Measurements from ENCODE around the gene HOXD13. TPM values are rescaled to one million over a fixed set of nuclear protein-coding genes. Genes with fewer than 3 reads are reported as not detected.
A peak's percentile ranks its signal among the peaks of the same experiment; 100 is the strongest.

HOXD13 gene
- total RNA-seq, 2 experiments from 2014 or later = not detected

DNA sequence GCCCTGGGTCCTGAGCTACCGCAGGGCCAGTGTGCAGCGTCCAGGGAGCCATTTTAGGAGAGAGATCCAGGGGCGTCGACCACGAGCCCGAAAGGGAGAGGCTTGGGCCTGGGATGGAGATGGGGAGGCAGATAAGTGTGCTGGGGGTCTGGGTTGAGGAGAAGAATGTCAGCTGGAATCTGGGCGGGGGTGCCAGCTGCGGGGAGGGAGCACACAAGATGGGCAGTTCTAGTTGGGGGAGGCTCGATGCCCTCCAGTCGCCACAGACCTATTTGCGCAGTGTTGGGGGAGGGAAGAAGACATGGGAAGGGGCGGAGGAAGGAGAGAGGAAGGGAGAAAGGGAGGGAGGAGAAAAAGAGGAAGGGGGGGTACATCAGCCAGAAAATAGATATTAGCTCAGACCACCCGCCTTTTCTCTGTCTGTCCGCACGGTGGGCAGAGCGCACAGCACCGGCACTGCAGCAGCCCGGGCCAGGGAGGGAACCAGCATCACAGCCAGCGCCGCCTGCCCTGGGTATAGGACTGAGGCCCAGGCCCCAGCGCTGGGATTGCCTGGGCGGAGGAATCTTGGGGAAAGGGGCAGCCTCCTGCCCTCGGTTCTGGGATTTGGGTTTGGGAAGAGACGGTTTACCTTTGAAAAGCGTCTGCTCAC is 12.7 kb downstream of the HOXD13 start:
- Mint-ChIP-seq H3K4me3 (no peak overlapping the region), H3K9me3 (peaks cover 1% of the 10 kb centered on the region), H3K4me1 (ENCODE audit: low read depth) (peaks cover 36% of the 10 kb centered on the region), H3K36me3 (ENCODE audit: low read depth) (peaks cover 3% of the 10 kb centered on the region), H3K27ac (no peak overlapping the region), H3K27me3 (ENCODE audit: low read depth) (peaks cover 79% of the 10 kb centered on the region)
- CTCF ChIA-PET = interaction anchor here (0.7 to 1.4 kb wide), 2 partner anchors 22 to 36 kb away, joined by 3 to 4 read pairs; no protein-coding TSS in a partner anchor
- no peak for DNase-seq
- intact Hi-C loops (cut with micrococcal nuclease) = no loop called here

DNA sequence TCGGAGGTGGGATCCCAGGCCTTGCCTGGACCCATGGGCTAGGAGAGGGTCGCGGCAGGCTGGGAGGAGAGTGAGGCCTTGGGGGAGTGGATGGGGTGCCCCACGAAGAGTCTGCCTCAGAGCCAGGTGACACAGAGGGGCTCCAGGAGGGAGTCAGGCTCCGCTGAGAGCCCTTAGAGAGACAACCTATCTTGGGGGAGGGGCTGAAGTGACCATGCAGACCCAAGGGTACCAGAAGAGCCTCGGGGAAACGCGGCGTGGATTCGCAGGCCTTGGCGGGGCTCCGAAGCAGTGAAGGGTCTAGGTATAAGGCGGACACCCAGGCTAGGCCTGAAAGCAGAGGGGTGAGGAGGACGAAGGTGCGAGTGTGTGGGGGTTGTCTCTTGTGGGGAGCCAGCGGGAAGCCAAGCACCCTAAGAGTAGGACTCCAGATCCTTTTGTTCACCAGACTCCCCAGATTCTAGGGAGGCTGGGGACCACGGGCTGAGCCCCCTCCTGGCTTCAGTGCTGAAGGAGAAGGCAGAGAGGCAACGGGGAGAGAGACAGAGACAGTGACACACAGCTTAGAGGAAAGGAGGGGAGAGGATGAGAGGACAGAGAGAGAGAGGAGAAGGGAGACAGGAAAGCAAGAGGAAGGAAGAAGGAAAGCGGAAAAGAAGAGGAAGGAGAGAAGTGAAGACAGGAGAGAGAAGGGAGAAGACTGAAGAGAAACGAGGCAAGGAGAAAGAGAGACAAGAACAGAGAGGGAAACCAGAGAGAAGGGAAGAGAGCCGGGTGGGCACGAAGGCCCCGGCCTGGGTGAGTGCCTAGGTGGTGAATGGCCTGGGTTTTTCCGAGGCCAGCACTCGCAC is 13.4 kb downstream of the HOXD13 start:
- peaks cover 1% of the 10 kb centered on the region for H3K9me3 Mint-ChIP-seq
- H3K36me3 Mint-ChIP-seq (ENCODE audit: low read depth) = peaks cover 3% of the 10 kb centered on the region
- peaks cover 80% of the 10 kb centered on the region for H3K27me3 Mint-ChIP-seq (ENCODE audit: low read depth)
- CTCF ChIA-PET = interaction anchor here (1.6 kb wide), 1 partner anchor 8 kb away, joined by 4 read pairs; no protein-coding TSS in a partner anchor
- H3K4me1 Mint-ChIP-seq (ENCODE audit: low read depth) = peaks cover 36% of the 10 kb centered on the region
- intact Hi-C loops (cut with micrococcal nuclease) = loop anchor here (2.0 kb wide), 1 partner anchor 15 kb away; no protein-coding TSS in a partner anchor
- peak overlapping the region; percentile 30 for H3K4me3 Mint-ChIP-seq
- no peak for DNase-seq
- H3K27ac Mint-ChIP-seq = no peak overlapping the region

DNA sequence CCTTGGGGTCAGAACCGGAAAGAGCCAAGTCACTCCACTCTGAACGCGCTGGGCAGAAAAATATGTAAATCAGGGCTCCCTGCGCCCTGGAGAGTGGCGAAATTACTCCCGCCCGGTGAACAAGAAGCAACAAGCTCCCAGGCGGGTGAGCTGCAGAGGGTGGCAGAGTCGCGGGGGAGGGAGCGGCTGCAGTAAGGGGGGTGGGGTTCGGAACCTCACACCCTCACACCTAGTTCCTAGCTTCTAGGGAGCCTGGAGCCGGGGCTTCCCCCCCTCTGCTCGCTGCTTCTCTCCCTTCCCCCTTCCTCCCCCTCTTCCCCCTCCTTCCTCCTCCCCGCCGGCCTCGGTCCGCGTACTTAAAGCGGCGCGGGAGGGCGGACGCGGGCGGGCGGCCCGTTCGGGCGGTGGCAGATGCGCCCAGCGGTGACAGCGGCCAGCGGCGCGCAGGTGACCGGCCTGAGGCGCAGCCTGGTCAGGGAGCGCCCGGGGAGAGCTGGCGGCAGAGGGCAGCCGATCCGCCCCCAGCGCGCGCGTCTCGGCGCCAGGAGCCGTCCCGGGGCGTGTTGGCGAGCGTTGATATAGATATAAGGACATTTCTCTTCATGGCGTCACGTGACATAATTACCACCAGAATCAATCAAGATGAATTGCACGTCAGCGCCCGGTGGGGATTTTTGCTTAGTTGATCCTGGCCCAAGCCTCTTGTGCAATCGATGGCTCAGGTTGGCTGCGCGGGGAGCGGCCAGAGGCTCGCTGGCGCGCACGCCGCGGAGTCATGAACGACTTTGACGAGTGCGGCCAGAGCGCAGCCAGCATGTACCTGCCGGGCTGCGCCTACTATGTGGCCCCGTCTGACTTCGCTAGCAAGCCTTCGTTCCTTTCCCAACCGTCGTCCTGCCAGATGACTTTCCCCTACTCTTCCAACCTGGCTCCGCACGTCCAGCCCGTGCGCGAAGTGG is 14.3 kb downstream of the HOXD13 start, which contains the start of gene HOXD11:
Gene HOXD11, plus strand, starts transcription at position 700 of the 959 bp plus-strand sequence. Its CDS starts 76 bp downstream, at position 776.
- Mint-ChIP-seq H3K27me3 (ENCODE audit: low read depth) (peaks cover 81% of the 10 kb centered on the region), H3K4me3 (peak within 1 kb of the TSS; percentile 42), H3K9me3 (peaks cover 1% of the 10 kb centered on the region), H3K27ac (no peak within 1 kb of the TSS), H3K36me3 (ENCODE audit: low read depth) (peaks cover 3% of the 10 kb centered on the region), H3K4me1 (ENCODE audit: low read depth) (peaks cover 36% of the 10 kb centered on the region)
- intact Hi-C loops (cut with micrococcal nuclease) = loop anchor here (2.0 kb wide), 1 partner anchor 14 kb away; no protein-coding TSS in a partner anchor
- CTCF ChIA-PET = interaction anchor here (1.6 kb wide), 1 partner anchor 9 kb away, joined by 4 read pairs; no protein-coding TSS in a partner anchor
- peak; percentile 30 for DNase-seq

DNA sequence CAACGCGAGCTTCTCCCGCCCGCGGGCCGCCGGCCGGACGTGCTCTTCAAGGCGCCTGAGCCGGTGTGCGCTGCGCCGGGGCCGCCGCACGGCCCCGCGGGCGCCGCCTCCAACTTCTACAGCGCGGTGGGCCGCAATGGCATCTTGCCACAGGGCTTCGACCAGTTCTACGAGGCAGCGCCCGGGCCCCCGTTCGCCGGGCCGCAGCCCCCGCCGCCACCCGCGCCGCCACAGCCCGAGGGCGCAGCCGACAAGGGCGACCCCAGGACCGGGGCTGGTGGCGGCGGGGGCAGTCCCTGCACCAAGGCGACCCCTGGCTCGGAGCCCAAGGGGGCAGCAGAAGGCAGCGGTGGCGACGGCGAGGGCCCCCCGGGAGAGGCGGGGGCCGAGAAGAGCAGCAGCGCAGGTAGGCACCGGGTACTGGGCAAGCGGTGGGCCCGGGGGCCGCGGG is 15.2 kb downstream of the HOXD13 start:
- peaks cover 82% of the 10 kb centered on the region for H3K27me3 Mint-ChIP-seq (ENCODE audit: low read depth)
- DNase-seq = no peak
- H3K4me3 Mint-ChIP-seq = no peak overlapping the region
- H3K36me3 Mint-ChIP-seq (ENCODE audit: low read depth) = peaks cover 3% of the 10 kb centered on the region
- CTCF ChIA-PET = interaction anchor here (1.6 kb wide), 1 partner anchor 10 kb away, joined by 4 read pairs; no protein-coding TSS in a partner anchor
- intact Hi-C loops (cut with micrococcal nuclease) = loop anchor here (2.0 kb wide), 1 partner anchor 13 kb away; no protein-coding TSS in a partner anchor
- H3K9me3 Mint-ChIP-seq = peaks cover 1% of the 10 kb centered on the region
- no peak overlapping the region for H3K27ac Mint-ChIP-seq
- H3K4me1 Mint-ChIP-seq (ENCODE audit: low read depth) = peaks cover 36% of the 10 kb centered on the region

DNA sequence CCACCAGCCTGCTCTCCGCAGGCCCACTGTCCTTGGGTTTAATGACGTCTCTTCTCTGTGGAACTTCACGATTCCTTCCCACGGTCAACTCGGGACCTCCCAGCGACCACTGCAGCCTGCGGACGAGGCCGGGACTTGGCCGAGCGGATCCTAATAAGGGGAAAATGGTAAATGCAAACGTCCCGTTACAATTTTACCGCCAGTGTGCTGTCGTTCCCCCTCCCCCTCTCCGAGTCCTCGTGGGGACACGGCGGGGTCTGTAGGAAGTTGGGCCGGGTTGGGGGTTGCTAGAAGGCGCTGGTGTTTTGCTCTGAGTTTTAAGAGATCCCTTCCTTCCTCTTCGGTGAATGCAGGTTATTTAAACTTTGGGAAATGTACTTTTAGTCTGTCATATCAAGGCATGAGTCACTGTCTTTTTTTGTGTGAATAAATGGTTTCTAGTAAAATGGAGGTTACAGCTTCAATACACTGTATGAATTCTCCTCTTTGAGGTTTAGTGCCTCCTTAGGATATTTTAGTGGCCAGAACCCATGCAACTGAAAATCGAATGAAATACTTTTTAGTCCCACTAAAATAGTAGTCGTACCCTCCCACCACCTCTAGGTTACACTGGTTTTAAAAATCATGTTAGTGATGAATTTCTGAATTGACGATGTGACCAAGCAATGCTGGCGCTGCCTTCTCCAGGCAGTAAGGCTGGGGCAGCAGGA is 16.8 kb downstream of the HOXD13 start:
- H3K9me3 Mint-ChIP-seq = peaks cover 1% of the 10 kb centered on the region
- intact Hi-C loops (cut with micrococcal nuclease) = no loop called here
- no peak for DNase-seq
- peak overlapping the region; percentile 46 for H3K27ac Mint-ChIP-seq
- H3K36me3 Mint-ChIP-seq (ENCODE audit: low read depth) = peaks cover 5% of the 10 kb centered on the region
- H3K27me3 Mint-ChIP-seq (ENCODE audit: low read depth) = peaks cover 85% of the 10 kb centered on the region
- no peak overlapping the region for H3K4me3 Mint-ChIP-seq
- CTCF ChIA-PET = interaction anchor here (1.3 to 2.4 kb wide), 4 partner anchors 12 to 346 kb away, joined by 3 to 9 read pairs (median 6); no protein-coding TSS in a partner anchor
- H3K4me1 Mint-ChIP-seq (ENCODE audit: low read depth) = peaks cover 29% of the 10 kb centered on the region

DNA sequence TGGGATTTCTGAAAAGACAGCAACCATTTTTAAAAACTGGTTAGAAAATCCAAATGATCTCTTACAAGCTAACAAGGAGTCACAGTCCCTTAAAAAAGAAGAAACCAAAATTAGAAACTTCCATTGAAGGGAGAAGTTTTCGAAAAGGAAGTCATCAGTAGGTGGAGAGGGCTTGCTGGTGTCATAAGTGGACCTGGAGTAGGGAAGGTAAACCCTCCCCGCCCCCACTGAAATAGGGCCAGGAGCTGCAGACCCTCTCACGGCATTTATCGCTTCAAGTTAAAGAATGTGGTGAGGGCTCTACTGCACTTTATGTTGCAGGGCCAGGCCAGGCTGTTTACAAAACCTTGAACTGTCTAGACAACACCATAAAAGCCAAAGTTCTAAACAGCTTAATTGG is 17.4 kb downstream of the HOXD13 start:
- H3K27me3 Mint-ChIP-seq (ENCODE audit: low read depth) = peaks cover 85% of the 10 kb centered on the region
- CTCF ChIA-PET = interaction anchor here (0.7 to 2.4 kb wide), 7 partner anchors 13 to 746 kb away, joined by 3 to 9 read pairs (median 5); no protein-coding TSS in a partner anchor
- peaks cover 24% of the 10 kb centered on the region for H3K4me1 Mint-ChIP-seq (ENCODE audit: low read depth)
- intact Hi-C loops (cut with micrococcal nuclease) = loop anchor here (2.0 to 5.0 kb wide), 3 partner anchors 15 to 33 kb away; partner anchors contain the start of gene HOXD8
- H3K9me3 Mint-ChIP-seq = peaks cover 1% of the 10 kb centered on the region
- H3K4me3 Mint-ChIP-seq = no peak overlapping the region
- H3K27ac Mint-ChIP-seq = no peak overlapping the region
- DNase-seq = no peak
- peaks cover 6% of the 10 kb centered on the region for H3K36me3 Mint-ChIP-seq (ENCODE audit: low read depth)

DNA sequence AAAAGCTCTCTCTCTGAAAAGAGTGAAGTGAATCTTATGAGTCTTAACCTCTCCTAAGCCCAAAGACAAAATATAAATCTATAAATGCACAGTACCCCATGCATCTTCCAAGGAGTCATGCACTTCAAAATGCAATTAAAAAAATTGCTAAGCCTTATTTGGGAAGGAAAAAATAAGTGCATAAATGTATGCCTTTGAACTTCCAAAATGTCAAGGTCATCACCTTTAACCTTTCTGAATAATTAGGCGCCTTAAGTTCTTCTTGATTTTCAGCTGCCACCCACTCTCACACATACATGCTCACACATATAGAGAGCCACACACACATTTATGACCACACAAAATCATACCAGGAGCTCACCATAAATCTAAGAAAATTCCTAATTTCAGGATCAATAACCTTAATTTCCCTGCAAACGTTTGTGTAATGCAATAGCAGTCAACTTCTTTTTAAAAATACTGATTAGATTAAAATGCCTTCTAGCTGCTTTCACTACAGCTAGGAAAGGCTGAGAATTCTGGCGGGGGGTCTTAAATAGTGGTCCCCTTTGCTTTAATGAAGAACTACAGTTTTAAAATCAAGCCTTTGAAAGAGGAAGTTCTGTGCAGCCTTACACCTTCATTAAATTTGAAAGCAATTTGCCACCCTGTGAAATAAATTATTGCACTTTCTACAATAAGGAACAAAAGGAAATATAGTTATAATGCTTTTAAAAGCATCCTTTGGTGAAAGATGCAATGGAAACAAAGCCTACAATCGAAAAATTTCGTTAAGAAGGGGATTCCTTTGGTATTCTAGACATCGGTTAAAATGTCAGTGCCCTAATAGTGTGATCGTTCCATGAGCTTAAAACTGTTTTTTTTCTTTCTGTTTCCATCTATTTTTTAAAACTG is 18.1 kb downstream of the HOXD13 start:
- CTCF ChIA-PET = interaction anchor here (0.7 to 2.4 kb wide), 10 partner anchors 13 to 747 kb away, joined by 3 to 9 read pairs (median 4); no protein-coding TSS in a partner anchor
- peaks cover 82% of the 10 kb centered on the region for H3K27me3 Mint-ChIP-seq (ENCODE audit: low read depth)
- peaks cover 1% of the 10 kb centered on the region for H3K9me3 Mint-ChIP-seq
- peaks cover 6% of the 10 kb centered on the region for H3K36me3 Mint-ChIP-seq (ENCODE audit: low read depth)
- H3K4me1 Mint-ChIP-seq (ENCODE audit: low read depth) = peaks cover 21% of the 10 kb centered on the region
- intact Hi-C loops (cut with micrococcal nuclease) = loop anchor here (2.0 to 5.0 kb wide), 3 partner anchors 16 to 33 kb away; partner anchors contain the start of gene HOXD8
- H3K4me3 Mint-ChIP-seq = no peak overlapping the region
- DNase-seq = no peak
- no peak overlapping the region for H3K27ac Mint-ChIP-seq

DNA sequence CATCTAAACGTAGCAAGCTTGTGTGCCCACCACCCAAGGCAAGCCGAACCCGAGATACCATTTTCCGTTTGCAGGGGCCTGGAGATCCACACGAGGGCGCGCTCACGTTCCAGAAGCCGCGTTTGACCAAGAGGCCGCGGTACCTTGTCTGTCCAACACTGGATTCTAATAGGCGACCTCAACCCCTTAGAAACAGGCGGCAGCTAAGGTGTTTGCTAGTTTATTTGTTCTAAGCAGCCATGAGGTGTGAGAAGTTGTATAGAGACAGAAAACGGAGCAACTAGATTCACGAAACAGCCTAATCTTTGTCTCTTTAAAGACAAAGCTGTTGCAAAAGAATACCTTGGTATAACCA is 18.8 kb downstream of the HOXD13 start:
- H3K4me3 Mint-ChIP-seq = no peak overlapping the region
- no peak for DNase-seq
- H3K9me3 Mint-ChIP-seq = peaks cover 1% of the 10 kb centered on the region
- CTCF ChIA-PET = interaction anchor here (0.8 to 2.4 kb wide), 6 partner anchors 14 to 344 kb away, joined by 3 to 9 read pairs (median 6); no protein-coding TSS in a partner anchor
- H3K27me3 Mint-ChIP-seq (ENCODE audit: low read depth) = peaks cover 80% of the 10 kb centered on the region
- intact Hi-C loops (cut with micrococcal nuclease) = loop anchor here (2.0 to 5.0 kb wide), 3 partner anchors 16 to 34 kb away; partner anchors contain the start of gene HOXD8
- H3K4me1 Mint-ChIP-seq (ENCODE audit: low read depth) = peaks cover 15% of the 10 kb centered on the region
- no peak overlapping the region for H3K27ac Mint-ChIP-seq
- H3K36me3 Mint-ChIP-seq (ENCODE audit: low read depth) = peaks cover 6% of the 10 kb centered on the region

DNA sequence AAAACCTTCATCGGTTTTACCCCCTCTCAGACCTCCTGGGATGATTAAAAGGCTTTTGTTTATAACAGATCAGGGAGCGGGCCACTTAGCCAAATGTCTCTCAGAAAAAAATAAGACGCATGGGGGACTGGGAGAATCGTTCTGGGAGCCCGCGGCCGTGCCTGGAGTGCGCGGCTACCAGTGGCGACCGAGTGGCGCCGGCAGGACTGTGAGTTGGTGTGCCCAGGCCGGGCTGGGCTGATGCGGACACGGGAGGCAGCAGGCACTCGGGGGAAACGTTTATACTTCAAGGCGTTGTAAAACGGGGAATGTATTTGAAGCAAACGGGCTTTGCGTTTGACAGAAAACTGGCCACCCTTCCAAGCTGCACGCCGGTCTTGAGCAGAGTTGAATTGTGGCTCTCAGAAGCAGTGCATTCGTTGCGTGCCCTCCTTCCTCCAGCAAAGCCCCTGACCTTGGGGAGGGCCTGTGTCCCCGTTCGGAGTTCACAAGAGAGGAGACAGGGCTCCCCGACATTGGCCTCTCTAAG is 19.4 kb downstream of the HOXD13 start:
- Mint-ChIP-seq H3K4me3 (no peak overlapping the region), H3K27ac (no peak overlapping the region), H3K27me3 (ENCODE audit: low read depth) (peaks cover 84% of the 10 kb centered on the region), H3K4me1 (ENCODE audit: low read depth) (peaks cover 13% of the 10 kb centered on the region), H3K9me3 (peaks cover 2% of the 10 kb centered on the region), H3K36me3 (ENCODE audit: low read depth) (peaks cover 6% of the 10 kb centered on the region)
- intact Hi-C loops (cut with micrococcal nuclease) = loop anchor here (2.0 to 5.0 kb wide), 3 partner anchors 17 to 35 kb away; partner anchors contain the start of gene HOXD8
- DNase-seq = no peak
- CTCF ChIA-PET = interaction anchor here (0.9 to 2.4 kb wide), 2 partner anchors 15 to 38 kb away, joined by 3 to 9 read pairs; no protein-coding TSS in a partner anchor
